CD4-positive, CD25-positive, alpha-beta regulatory T cell (primary cell): ENCODE measurements around the gene MYO1F. TPM values are rescaled to one million over a fixed set of nuclear protein-coding genes. Genes with fewer than 3 reads are reported as not detected.

Source experiments
- ATAC-seq, 2 donors: fragments of 150-1000 bp; cut with Tn5 transposase; one replicate each; pipeline ENCODE4 v1.10.0; 2021; ENCODE audit warnings: low read depth in 2 of 2, moderate number of reproducible peaks in 2 of 2, moderate library complexity in 1 of 2
- DNase-seq, 3 donors: peaks; one replicate each; pipeline versions ENCODE4 v3.0.0 to v3.0.0-alpha.2; 2012 to 2022; ENCODE audit warnings: mixed read lengths in 1 of 3
- H3K27ac ChIP-seq: one replicate; pipeline ENCODE4 v1.7.0; 2013; ENCODE audit warnings: mild to moderate bottlenecking, low read length; ENCODE audit not compliant: insufficient read depth, poor library complexity, severe bottlenecking
- H3K27me3 ChIP-seq: one replicate; pipeline ENCODE4 v1.7.0; 2013; ENCODE audit warnings: low read length; ENCODE audit not compliant: control insufficient read depth, insufficient read depth
- H3K36me3 ChIP-seq: one replicate; pipeline ENCODE4 v1.7.0; 2013; ENCODE audit warnings: mild to moderate bottlenecking, low read length, moderate library complexity; ENCODE audit not compliant: control insufficient read depth, insufficient read depth
- H3K4me1 ChIP-seq: 2 replicates; pipeline ENCODE4 v1.7.0; 2013; ENCODE audit warnings: mild to moderate bottlenecking, low read length; ENCODE audit not compliant: insufficient read depth, control insufficient read depth, poor library complexity, severe bottlenecking
- H3K4me3 ChIP-seq: one replicate; pipeline ENCODE4 v1.7.0; 2013; ENCODE audit warnings: low read depth, mild to moderate bottlenecking, low read length, moderate library complexity
- H3K9me3 ChIP-seq, 2 experiments: 1 replicate in 1 of 2; 2 replicates in 1 of 2; pipeline ENCODE4 v1.7.0; 2013; ENCODE audit warnings: low read length in 2 of 2, mild to moderate bottlenecking in 1 of 2, moderate library complexity in 1 of 2; ENCODE audit not compliant: control insufficient read depth in 2 of 2
- H3K27ac Mint-ChIP-seq, 3 donors: one replicate each; pipeline ENCODE4 v1.8.0; 2020 to 2022; ENCODE audit warnings: mild to moderate bottlenecking in 3 of 3, mixed read lengths in 3 of 3, moderate library complexity in 2 of 3
- H3K27me3 Mint-ChIP-seq: one replicate; pipeline ENCODE4 v1.8.0; 2022; ENCODE audit warnings: mild to moderate bottlenecking, mixed read lengths
- H3K36me3 Mint-ChIP-seq: one replicate; pipeline ENCODE4 v1.8.0; 2020; ENCODE audit warnings: mixed read lengths
- H3K4me1 Mint-ChIP-seq, 4 donors: one replicate each; pipeline ENCODE4 v1.8.0; 2020 to 2022; ENCODE audit warnings: mixed read lengths in 4 of 4, mild to moderate bottlenecking in 1 of 4
- H3K4me3 Mint-ChIP-seq, 4 donors: one replicate each; pipeline ENCODE4 v1.8.0; 2020 to 2022; ENCODE audit warnings: mild to moderate bottlenecking in 4 of 4, mixed read lengths in 4 of 4, moderate library complexity in 3 of 4
- H3K9me3 Mint-ChIP-seq, 7 donors: one replicate each; pipeline ENCODE4 v1.8.0; 2020 to 2022; ENCODE audit warnings: mixed read lengths in 7 of 7, mild to moderate bottlenecking in 3 of 7, moderate library complexity in 2 of 7
- polyA plus RNA-seq, 4 donors: library from polyadenylated mRNA; unstranded; fragments of 300-500 nt; fragmentation: Illumina TruSeq; gene quantifications; one replicate each; pipeline ENCODE4 v1.2.3, GENCODE V29; 2021
- total RNA-seq: library from RNA; stranded (reverse); gene quantifications from one replicate; pipeline ENCODE4 v1.2.3, GENCODE V29; 2022

The MYO1F gene
- total and polyA plus RNA-seq, 5 donors from 2014 or later: 45.3 to 289 (median 74.0) TPM

GRCh38 chr19:8609279-8610040 is 32.2 kb upstream of the MYO1F start:
- H3K36me3 ChIP-seq: no peaks in the 10 kb centered on the region
- H3K27me3 Mint-ChIP-seq: peaks cover 26% of the 10 kb centered on the region
- ATAC-seq: no peak
- H3K4me3 Mint-ChIP-seq: peak overlapping the region; percentile 59 to 95 (median 86)
- peak in 1 of 3 donors; percentile 23 for DNase-seq
- peaks cover 17% of the 10 kb centered on the region for H3K36me3 Mint-ChIP-seq
- peaks cover 18% of the 10 kb centered on the region for H3K4me1 ChIP-seq
- no peak overlapping the region for H3K27ac ChIP-seq
- peaks cover 0 to 5% (median 0%) of the 10 kb centered on the region in 7 donors for H3K9me3 Mint-ChIP-seq
- peaks cover 2 to 7% of the 10 kb centered on the region in 2 experiments for H3K9me3 ChIP-seq
- peak overlapping the region; percentile 79 for H3K4me3 ChIP-seq
- peak overlapping the region; percentile 78 to 90 (median 83) for H3K27ac Mint-ChIP-seq
- peaks cover 5% of the 10 kb centered on the region for H3K27me3 ChIP-seq
- H3K4me1 Mint-ChIP-seq: peaks cover 0 to 50% (median 13%) of the 10 kb centered on the region in 4 donors

GRCh38 chr19:8608941-8609278 is 31.7 kb upstream of the MYO1F start:
- Histone ChIP-seq H3K27ac (no peak overlapping the region), H3K36me3 (no peaks in the 10 kb centered on the region), H3K4me1 (peaks cover 18% of the 10 kb centered on the region), H3K4me3 (no peak overlapping the region), H3K9me3 (peaks cover 2 to 7% of the 10 kb centered on the region in 2 experiments), H3K27me3 (peaks cover 5% of the 10 kb centered on the region)
- H3K27ac Mint-ChIP-seq: peak overlapping the region; percentile 83 to 86 (median 84)
- H3K4me3 Mint-ChIP-seq: peak overlapping the region in 3 of 4 donors; percentile 68 to 89 (median 84)
- H3K27me3 Mint-ChIP-seq: peaks cover 26% of the 10 kb centered on the region
- H3K4me1 Mint-ChIP-seq: peaks cover 0 to 50% (median 13%) of the 10 kb centered on the region in 4 donors
- H3K9me3 Mint-ChIP-seq: peaks cover 0 to 5% (median 0%) of the 10 kb centered on the region in 7 donors
- DNase-seq: no peak
- H3K36me3 Mint-ChIP-seq: peaks cover 17% of the 10 kb centered on the region
- ATAC-seq: no peak

DNA sequence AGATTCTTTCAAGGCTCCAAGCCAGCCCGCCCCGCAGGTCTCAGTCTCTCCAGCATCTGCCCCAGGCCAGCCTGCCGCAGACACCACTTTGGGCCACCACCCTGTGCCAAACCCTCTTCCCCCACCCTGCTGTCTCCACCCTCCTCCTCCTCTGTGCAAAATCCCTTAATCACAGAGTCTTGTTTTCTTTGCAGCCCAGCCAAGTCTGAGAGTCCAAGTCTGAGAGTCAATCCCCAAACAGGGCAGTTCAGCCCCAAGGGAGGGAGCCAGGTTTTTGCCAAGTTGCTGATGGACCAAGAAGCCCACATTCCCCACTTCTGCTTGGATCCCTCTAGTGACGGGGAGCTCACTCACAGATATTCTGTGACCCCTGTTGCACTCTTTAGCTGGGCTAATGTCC is 30.1 kb upstream of the MYO1F start:
- ATAC-seq (no peak), DNase-seq (no peak)
- Histone ChIP-seq H3K9me3 (peaks cover 2 to 7% of the 10 kb centered on the region in 2 experiments), H3K27ac (no peak overlapping the region), H3K36me3 (no peaks in the 10 kb centered on the region), H3K27me3 (peaks cover 5% of the 10 kb centered on the region), H3K4me3 (no peak overlapping the region), H3K4me1 (peaks cover 18% of the 10 kb centered on the region)
- Mint-ChIP-seq H3K4me1 (peaks cover 0 to 44% (median 13%) of the 10 kb centered on the region in 4 donors), H3K4me3 (no peak overlapping the region), H3K27me3 (peaks cover 26% of the 10 kb centered on the region), H3K27ac (peak overlapping the region in 1 of 3 donors; percentile 20), H3K36me3 (peaks cover 17% of the 10 kb centered on the region), H3K9me3 (peaks cover 0 to 5% (median 0%) of the 10 kb centered on the region in 7 donors)

DNA sequence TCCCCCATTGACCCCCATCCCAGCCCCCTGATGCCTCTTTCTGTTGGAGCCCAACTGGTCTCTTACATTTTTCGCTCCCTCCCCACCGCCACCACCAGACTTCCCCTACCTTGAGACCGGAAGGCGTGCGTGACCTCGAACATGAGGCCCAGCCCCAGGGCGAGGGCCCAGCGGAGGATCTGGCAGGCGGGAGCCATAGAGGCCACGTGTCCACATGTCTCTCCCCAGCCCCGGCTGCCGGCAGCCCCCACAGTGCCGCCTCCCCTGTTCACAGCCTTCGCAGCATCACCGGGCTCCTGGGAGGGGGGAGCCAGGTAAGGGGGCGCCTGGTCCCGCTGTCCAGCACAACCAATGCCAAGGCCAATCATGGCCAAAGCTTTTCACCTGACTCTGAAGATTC is 28.3 kb upstream of the MYO1F start:
- Mint-ChIP-seq H3K36me3 (peaks cover 22% of the 10 kb centered on the region), H3K4me3 (no peak overlapping the region), H3K27me3 (peaks cover 26% of the 10 kb centered on the region), H3K4me1 (peaks cover 0 to 33% (median 12%) of the 10 kb centered on the region in 4 donors), H3K9me3 (peaks cover 0 to 5% (median 0%) of the 10 kb centered on the region in 7 donors), H3K27ac (no peak overlapping the region)
- Histone ChIP-seq H3K9me3 (peaks cover 2 to 7% of the 10 kb centered on the region in 2 experiments), H3K27ac (no peak overlapping the region), H3K27me3 (peaks cover 5% of the 10 kb centered on the region), H3K4me1 (peaks cover 15% of the 10 kb centered on the region), H3K36me3 (no peaks in the 10 kb centered on the region), H3K4me3 (no peak overlapping the region)
- no peak for DNase-seq
- no peak for ATAC-seq

DNA sequence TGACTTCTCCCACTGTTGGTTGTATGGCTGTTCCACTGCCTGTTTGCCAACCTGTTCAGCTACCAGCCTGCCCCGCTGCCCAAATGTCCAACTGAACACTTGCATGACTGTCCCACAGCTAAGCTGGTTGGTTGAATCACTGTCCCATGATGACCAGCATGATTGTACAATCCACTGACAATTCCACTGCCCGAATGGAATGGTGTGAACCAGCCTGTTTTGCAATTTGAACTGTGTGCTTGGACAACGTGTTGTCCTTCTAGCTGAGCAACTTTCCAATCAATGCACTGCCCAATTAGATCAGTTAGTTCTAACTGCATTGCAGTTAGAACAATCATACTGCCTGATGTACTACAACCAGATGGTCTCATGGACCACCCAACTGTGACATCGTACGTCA is 24.6 kb upstream of the MYO1F start:
- H3K4me3 ChIP-seq: no peak overlapping the region
- ATAC-seq: no peak
- Mint-ChIP-seq H3K27me3 (peaks cover 2% of the 10 kb centered on the region), H3K36me3 (peaks cover 18% of the 10 kb centered on the region), H3K27ac (no peak overlapping the region), H3K4me1 (peaks cover 0 to 5% (median 1%) of the 10 kb centered on the region in 4 donors), H3K9me3 (peaks cover 0 to 5% (median 0%) of the 10 kb centered on the region in 7 donors), H3K4me3 (no peak overlapping the region)
- DNase-seq: no peak
- no peaks in the 10 kb centered on the region for H3K36me3 ChIP-seq
- H3K27me3 ChIP-seq: no peaks in the 10 kb centered on the region
- peaks cover 2 to 7% of the 10 kb centered on the region in 2 experiments for H3K9me3 ChIP-seq
- no peaks in the 10 kb centered on the region for H3K4me1 ChIP-seq
- H3K27ac ChIP-seq: no peak overlapping the region

- Mint-ChIP-seq H3K4me1 (no peaks in the 10 kb centered on the region), H3K27ac (no peak overlapping the region), H3K36me3 (peaks cover 15% of the 10 kb centered on the region), H3K9me3 (peaks cover 0 to 2% (median 0%) of the 10 kb centered on the region in 7 donors), H3K27me3 (peaks cover 4% of the 10 kb centered on the region), H3K4me3 (no peak overlapping the region)
- no peak overlapping the region for H3K27ac ChIP-seq
- ATAC-seq (no peak), DNase-seq (no peak)
- H3K27me3 ChIP-seq: no peaks in the 10 kb centered on the region
- H3K36me3 ChIP-seq: no peaks in the 10 kb centered on the region
- no peak overlapping the region for H3K4me3 ChIP-seq
- H3K9me3 ChIP-seq: peaks cover 2 to 7% of the 10 kb centered on the region in 2 experiments
- no peaks in the 10 kb centered on the region for H3K4me1 ChIP-seq
These were observed 23.6 kb upstream of the MYO1F start for GRCh38 chr19:8600816-8601215.

- peaks cover 0 to 2% (median 0%) of the 10 kb centered on the region in 7 donors for H3K9me3 Mint-ChIP-seq
- DNase-seq (no peak), ATAC-seq (no peak)
- H3K27ac Mint-ChIP-seq: no peak overlapping the region
- H3K27ac ChIP-seq: no peak overlapping the region
- H3K4me3 Mint-ChIP-seq: no peak overlapping the region
- H3K27me3 Mint-ChIP-seq: peaks cover 4% of the 10 kb centered on the region
- no peaks in the 10 kb centered on the region for H3K36me3 ChIP-seq
- no peaks in the 10 kb centered on the region for H3K27me3 ChIP-seq
- no peaks in the 10 kb centered on the region for H3K4me1 ChIP-seq
- peaks cover 15% of the 10 kb centered on the region for H3K36me3 Mint-ChIP-seq
- H3K9me3 ChIP-seq: peaks cover 2 to 6% of the 10 kb centered on the region in 2 experiments
- no peak overlapping the region for H3K4me3 ChIP-seq
- H3K4me1 Mint-ChIP-seq: peaks cover 0 to 2% (median 0%) of the 10 kb centered on the region in 4 donors
These were observed 22.8 kb upstream of the MYO1F start for GRCh38 chr19:8600064-8600463.
